Activated T-cell treated with anti-CD3 and anti-CD28 coated beads, Interleukin-2, amount 50 U/mL, for 24 hours (primary cell): ENCODE data around the gene BPIFB2.

Experiments
- DNase-seq: peaks from one replicate; pipeline ENCODE4 v3.0.0-alpha.2; 2020
- H3K27ac Mint-ChIP-seq: 2 replicates; pipeline ENCODE4 v1.8.0; 2020; ENCODE audit warnings: mild to moderate bottlenecking, mixed read lengths
- H3K27me3 Mint-ChIP-seq: 2 replicates; pipeline ENCODE4 v1.8.0; 2020; ENCODE audit warnings: mixed read lengths
- H3K36me3 Mint-ChIP-seq: 2 replicates; pipeline ENCODE4 v1.8.0; 2020; ENCODE audit warnings: low read depth, mixed read lengths
- H3K4me1 Mint-ChIP-seq: 2 replicates; pipeline ENCODE4 v1.8.0; 2020; ENCODE audit warnings: low read depth, mixed read lengths
- H3K4me3 Mint-ChIP-seq: 2 replicates; pipeline ENCODE4 v1.8.0; 2020; ENCODE audit warnings: mild to moderate bottlenecking, moderate library complexity, mixed read lengths
- H3K9me3 Mint-ChIP-seq: 2 replicates; pipeline ENCODE4 v1.8.0; 2020; ENCODE audit warnings: mixed read lengths

BPIFB2 gene

GRCh38 chr20:33005908-33006775 is 1.4 kb upstream of the BPIFB2 start:
- no peaks in the 10 kb centered on the region for H3K36me3 Mint-ChIP-seq
- peaks cover 3% of the 10 kb centered on the region for H3K9me3 Mint-ChIP-seq
- DNase-seq: no peak
- H3K4me3 Mint-ChIP-seq: no peak overlapping the region
- peaks cover 16% of the 10 kb centered on the region for H3K4me1 Mint-ChIP-seq
- H3K27ac Mint-ChIP-seq: no peak overlapping the region
- no peaks in the 10 kb centered on the region for H3K27me3 Mint-ChIP-seq

DNA sequence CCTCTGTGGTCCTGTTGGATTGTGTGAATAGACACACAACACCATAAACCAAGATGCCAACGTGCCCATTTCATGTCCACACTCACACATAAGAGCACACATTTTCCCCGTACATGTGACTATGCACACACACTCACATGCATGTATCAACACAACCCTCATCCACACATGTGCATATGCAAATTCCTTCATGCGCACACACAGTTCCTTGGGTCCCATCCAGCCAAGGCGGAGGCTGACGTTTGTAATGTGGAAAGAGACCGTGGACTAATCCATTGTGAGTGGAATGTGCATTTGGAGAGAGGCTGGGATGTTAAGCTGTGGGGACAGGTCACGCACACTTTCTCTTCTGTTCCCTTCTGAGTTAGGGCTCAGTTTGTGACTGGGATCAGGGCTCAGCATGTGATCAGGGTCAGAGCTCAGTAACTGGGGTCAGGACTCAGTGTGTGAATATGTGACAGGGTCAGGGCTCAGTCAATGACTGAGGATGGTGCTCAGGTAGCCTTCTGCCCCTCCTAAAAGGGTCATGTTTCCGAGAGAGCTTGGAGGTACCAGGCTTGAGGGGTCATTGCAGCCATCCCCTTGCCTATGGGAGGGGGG is 628 bp upstream of the BPIFB2 start:
- H3K4me3 Mint-ChIP-seq: no peak overlapping the region
- peaks cover 13% of the 10 kb centered on the region for H3K4me1 Mint-ChIP-seq
- DNase-seq: no peak
- no peak overlapping the region for H3K27ac Mint-ChIP-seq
- no peaks in the 10 kb centered on the region for H3K27me3 Mint-ChIP-seq
- peaks cover 3% of the 10 kb centered on the region for H3K9me3 Mint-ChIP-seq
- no peaks in the 10 kb centered on the region for H3K36me3 Mint-ChIP-seq

DNA sequence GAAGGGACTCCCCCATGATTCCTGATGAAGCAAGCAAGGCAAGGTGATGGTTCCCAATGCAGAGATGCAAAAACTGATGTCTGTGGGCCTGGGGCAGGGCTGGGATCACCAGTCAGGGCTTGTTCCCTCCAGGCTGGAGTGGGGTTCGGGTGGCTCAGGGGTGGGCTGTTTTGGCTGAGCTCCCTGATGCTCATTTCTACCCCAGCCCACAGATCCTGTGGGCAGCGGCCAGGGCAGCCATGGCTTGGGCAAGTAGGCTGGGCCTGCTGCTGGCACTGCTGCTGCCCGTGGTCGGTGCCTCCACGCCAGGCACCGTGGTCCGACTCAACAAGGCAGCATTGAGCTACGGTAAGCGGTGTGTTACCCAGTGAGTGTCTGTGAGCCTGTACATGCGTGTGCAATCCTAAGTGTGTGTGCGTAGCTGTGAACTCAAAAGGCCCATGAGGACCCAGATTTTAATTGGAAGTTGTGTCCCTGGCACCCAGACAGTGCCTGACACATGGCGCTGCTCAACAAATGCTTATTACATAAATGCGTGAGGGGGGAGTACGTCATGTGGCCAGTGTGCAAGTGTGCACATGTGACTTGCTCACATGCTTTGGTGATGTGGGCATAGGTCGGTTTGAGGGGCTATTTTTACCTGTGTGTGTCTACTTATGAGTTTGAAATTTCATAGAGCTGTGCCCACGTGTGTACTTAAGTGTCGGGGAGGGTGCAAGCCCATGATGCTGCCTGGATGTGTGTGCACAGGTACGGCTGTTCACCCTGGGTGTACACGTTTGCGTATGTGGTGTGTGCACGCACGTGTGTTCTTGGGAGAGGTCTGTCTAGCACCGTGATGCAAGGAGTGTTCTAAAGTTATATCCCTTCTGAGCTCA is 1.1 kb downstream of the BPIFB2 start:
- H3K36me3 Mint-ChIP-seq: no peaks in the 10 kb centered on the region
- H3K27ac Mint-ChIP-seq: no peak overlapping the region
- H3K9me3 Mint-ChIP-seq: peaks cover 3% of the 10 kb centered on the region
- no peaks in the 10 kb centered on the region for H3K27me3 Mint-ChIP-seq
- no peak overlapping the region for H3K4me3 Mint-ChIP-seq
- peaks cover 8% of the 10 kb centered on the region for H3K4me1 Mint-ChIP-seq
- no peak for DNase-seq

DNA sequence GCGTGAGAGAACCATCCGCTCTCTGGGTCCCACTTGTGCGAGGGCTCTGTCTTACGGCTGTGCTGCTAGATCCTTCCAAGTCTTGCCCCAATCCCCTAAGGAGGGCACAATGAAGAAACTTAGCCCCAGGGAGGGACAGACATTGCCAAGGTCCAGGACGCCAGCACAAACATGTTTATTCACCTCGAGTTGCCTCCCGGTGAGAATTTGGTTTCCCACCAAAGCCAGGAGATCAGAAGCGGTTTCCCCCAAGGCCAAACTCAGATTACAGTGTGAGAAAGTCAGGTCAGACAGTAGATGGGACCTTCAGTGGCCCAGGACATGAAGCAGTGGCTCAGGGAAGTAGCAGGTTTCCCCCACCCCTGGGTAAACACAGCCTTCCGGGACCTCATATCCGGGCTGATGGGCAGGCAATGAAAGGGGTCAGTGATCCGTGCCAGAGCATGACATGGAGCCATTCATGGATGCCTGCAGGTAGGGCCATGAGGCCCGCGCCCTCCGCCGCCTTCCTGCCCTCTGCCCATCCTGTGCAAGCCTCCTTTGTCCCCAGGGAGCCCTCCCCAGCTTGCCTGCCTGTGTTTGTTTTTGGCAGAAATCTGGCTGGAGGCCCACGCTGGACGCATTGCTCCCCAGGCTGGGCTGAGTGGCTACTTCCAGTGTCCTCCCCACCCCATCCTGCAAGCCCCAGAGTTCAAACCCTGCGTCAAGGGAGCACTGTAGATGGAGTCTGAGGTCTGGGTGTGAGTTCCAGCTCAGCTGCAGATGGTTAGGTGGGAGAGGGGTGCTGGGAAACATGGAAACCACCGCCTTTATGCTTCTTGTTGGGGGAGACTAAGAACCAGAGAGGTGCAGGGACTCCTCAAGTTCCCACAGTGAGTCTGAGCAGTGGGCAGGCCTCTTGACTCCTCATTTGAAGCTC is 2.0 kb downstream of the BPIFB2 start:
- DNase-seq: no peak
- Mint-ChIP-seq H3K27me3 (no peaks in the 10 kb centered on the region), H3K36me3 (no peaks in the 10 kb centered on the region)

DNA sequence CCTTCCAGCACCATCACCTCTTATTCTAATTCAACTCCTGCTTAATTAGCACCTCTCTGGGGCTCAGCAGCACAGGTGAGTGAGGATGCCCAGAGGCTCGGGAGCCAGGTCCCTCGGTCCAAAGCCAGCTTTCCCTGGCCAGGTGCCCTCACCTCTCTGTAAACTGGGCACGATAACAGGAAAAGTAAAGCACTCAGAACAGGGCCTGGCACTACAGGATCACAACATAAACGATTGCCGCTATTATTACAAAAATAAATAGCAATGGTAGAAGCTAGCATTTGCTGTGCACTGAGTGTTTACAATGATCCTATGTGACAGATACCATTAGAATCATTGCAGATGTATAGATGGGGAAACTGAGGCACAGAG is 2.6 kb downstream of the BPIFB2 start:
- H3K9me3 Mint-ChIP-seq: peaks cover 2% of the 10 kb centered on the region
- no peak overlapping the region for H3K27ac Mint-ChIP-seq
- H3K4me1 Mint-ChIP-seq: peaks cover 3% of the 10 kb centered on the region
- no peaks in the 10 kb centered on the region for H3K36me3 Mint-ChIP-seq
- H3K4me3 Mint-ChIP-seq: no peak overlapping the region
- no peak for DNase-seq
- H3K27me3 Mint-ChIP-seq: no peaks in the 10 kb centered on the region

More for the DNA sequence above, 2.0 kb downstream of the BPIFB2 start:
- Mint-ChIP-seq H3K9me3 (peaks cover 3% of the 10 kb centered on the region), H3K4me3 (no peak overlapping the region), H3K4me1 (peaks cover 6% of the 10 kb centered on the region), H3K27ac (no peak overlapping the region)

- no peak for DNase-seq
- Mint-ChIP-seq H3K4me3 (no peak overlapping the region), H3K27ac (no peak overlapping the region), H3K36me3 (no peaks in the 10 kb centered on the region), H3K9me3 (no peaks in the 10 kb centered on the region), H3K27me3 (no peaks in the 10 kb centered on the region), H3K4me1 (no peaks in the 10 kb centered on the region)
These were observed 3.4 kb downstream of the BPIFB2 start for GRCh38 chr20:33010674-33011449.

DNA sequence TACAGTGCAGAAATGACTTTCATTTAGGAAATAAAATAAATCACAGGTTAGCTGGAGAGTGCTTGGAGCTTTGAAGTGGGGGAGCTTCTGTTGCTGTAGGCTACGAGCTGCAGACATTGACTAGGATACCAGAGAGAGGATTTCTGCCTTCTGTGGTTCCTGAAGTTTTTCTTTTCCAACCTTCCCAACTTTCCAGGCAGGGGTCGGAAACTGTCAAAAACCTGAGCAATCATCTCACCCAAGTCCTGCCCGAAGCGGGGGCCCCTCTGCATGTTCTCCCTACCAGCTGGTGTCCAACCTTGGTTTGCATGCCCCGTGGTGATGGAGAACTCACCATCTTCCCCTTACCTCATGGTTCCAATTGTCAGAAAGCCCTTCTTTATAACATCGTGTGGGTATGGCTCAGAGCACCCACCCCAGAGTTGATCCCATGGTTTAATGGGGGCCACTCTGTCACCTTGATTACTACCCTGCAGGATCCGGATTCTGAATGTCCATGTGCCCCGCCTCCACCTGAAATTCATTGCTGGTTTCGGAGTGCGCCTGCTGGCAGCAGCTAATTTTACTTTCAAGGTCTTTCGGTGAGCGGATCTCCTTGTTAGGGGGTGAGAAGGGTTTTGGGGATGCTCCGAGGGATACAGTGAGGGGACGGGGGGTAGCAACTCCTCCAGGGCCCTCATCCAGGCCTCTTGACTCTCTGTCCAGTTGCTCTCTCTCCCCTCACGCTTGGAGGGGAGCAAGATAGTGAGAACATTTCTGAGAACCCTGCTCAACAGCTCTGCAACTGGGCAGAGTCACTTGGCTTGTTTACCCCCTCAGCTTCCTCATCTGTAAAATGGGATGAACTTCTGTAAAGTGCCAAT is 5.1 kb downstream of the BPIFB2 start:
- DNase-seq: no peak
- peaks cover 3% of the 10 kb centered on the region for H3K4me1 Mint-ChIP-seq
- H3K27me3 Mint-ChIP-seq: no peaks in the 10 kb centered on the region
- H3K4me3 Mint-ChIP-seq: no peak overlapping the region
- no peaks in the 10 kb centered on the region for H3K36me3 Mint-ChIP-seq
- no peaks in the 10 kb centered on the region for H3K9me3 Mint-ChIP-seq
- no peak overlapping the region for H3K27ac Mint-ChIP-seq

DNA sequence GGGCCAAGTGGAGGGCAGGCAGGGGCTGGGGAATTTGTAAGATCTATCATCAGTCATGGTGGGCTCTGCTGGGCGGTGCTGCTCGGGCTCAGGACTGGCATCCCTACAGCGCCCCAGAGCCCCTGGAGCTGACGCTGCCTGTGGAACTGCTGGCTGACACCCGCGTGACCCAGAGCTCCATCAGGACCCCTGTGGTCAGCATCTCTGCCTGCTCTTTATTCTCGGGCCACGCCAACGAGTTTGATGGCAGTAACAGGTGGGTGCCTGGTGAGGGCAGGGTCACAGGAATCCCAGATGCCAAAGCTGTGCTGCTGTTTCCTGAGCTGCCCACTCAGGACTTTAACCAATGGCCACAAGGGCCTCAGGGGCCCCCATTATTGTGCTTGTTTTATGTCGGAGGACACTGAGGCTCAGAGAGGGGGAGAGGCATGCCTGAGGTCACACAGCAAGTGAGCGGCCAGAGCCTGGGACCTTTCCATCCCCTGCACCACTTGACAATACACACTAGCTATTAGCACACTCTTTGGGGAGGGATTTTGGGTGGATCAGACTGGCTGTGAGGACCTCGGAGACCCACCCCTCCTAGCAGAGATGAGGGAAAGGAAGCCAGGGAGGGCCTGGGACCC is 6.3 kb downstream of the BPIFB2 start:
- no peaks in the 10 kb centered on the region for H3K36me3 Mint-ChIP-seq
- H3K9me3 Mint-ChIP-seq: no peaks in the 10 kb centered on the region
- no peak overlapping the region for H3K27ac Mint-ChIP-seq
- H3K4me1 Mint-ChIP-seq: peaks cover 3% of the 10 kb centered on the region
- H3K27me3 Mint-ChIP-seq: no peaks in the 10 kb centered on the region
- H3K4me3 Mint-ChIP-seq: no peak overlapping the region
- no peak for DNase-seq

GRCh38 chr20:33014336-33015113 is 7.0 kb downstream of the BPIFB2 start:
- Mint-ChIP-seq H3K4me3 (no peak overlapping the region), H3K36me3 (no peaks in the 10 kb centered on the region), H3K4me1 (peaks cover 3% of the 10 kb centered on the region), H3K9me3 (no peaks in the 10 kb centered on the region), H3K27me3 (no peaks in the 10 kb centered on the region), H3K27ac (no peak overlapping the region)
- no peak for DNase-seq

- Mint-ChIP-seq H3K4me3 (no peak overlapping the region), H3K9me3 (no peaks in the 10 kb centered on the region), H3K4me1 (peaks cover 3% of the 10 kb centered on the region), H3K27ac (no peak overlapping the region), H3K36me3 (no peaks in the 10 kb centered on the region), H3K27me3 (no peaks in the 10 kb centered on the region)
- no peak for DNase-seq
These were observed 7.6 kb downstream of the BPIFB2 start for GRCh38 chr20:33015114-33015484.

GRCh38 chr20:33015700-33016580 is 8.4 kb downstream of the BPIFB2 start:
- no peaks in the 10 kb centered on the region for H3K27me3 Mint-ChIP-seq
- H3K4me3 Mint-ChIP-seq: no peak overlapping the region
- H3K27ac Mint-ChIP-seq: no peak overlapping the region
- DNase-seq: no peak
- no peaks in the 10 kb centered on the region for H3K9me3 Mint-ChIP-seq
- H3K4me1 Mint-ChIP-seq: peaks cover 3% of the 10 kb centered on the region
- H3K36me3 Mint-ChIP-seq: no peaks in the 10 kb centered on the region
